ENCODE measurements around the gene TAS2R46.
"Not testable (repeated sequence)": the region's sequence is repeated elsewhere in the genome, so short reads cannot be mapped to it uniquely, and the experiment has no call there.

Gene TAS2R46

GRCh38 chr12:11062194-11062593 is at the start of gene TAS2R46:
Gene TAS2R46, minus strand, starts transcription at chr12:11062294. Its CDS starts 0 bp downstream, at chr12:11062294.
- not testable (repeated sequence) for H3K4me3 ChIP-seq (ENCODE audit: low read depth in 1 of 2, low read length in 1 of 2); H3K4me1 ChIP-seq (ENCODE audit: control insufficient read depth in 1 of 2, insufficient read depth in 1 of 2, low read depth in 1 of 2, low read length in 1 of 2); H3K27me3 ChIP-seq; H3K36me3 ChIP-seq; H3K9me3 ChIP-seq; H3K27ac ChIP-seq

GRCh38 chr12:11111213-11111612 is 49.1 kb upstream of the TAS2R46 start:
- not testable (repeated sequence) for H3K9me3 ChIP-seq; H3K27ac ChIP-seq; H3K4me3 ChIP-seq (ENCODE audit: low read depth in 1 of 2, low read length in 1 of 2); H3K4me1 ChIP-seq (ENCODE audit: control insufficient read depth in 1 of 2, insufficient read depth in 1 of 2, low read depth in 1 of 2, low read length in 1 of 2); H3K27me3 ChIP-seq; H3K36me3 ChIP-seq

- Histone ChIP-seq H3K36me3 (no peaks in the 10 kb centered on the region), H3K27me3 (no peaks in the 10 kb centered on the region), H3K9me3 (no peaks in the 10 kb centered on the region), H3K27ac (no peak overlapping the region), H3K4me3 (ENCODE audit: low read depth in 1 of 2, low read length in 1 of 2) (no peak overlapping the region), H3K4me1 (ENCODE audit: control insufficient read depth in 1 of 2, insufficient read depth in 1 of 2, low read depth in 1 of 2, low read length in 1 of 2) (no peaks in the 10 kb centered on the region)
- TF ChIP-seq CTCF (IDR thresholded peaks at IDR 0.05): no peak
Measured at GRCh38 chr12:11108862-11109261, 46.8 kb upstream of the TAS2R46 start.

- Histone ChIP-seq H3K4me3 (ENCODE audit: low read depth in 1 of 2, low read length in 1 of 2) (no peak overlapping the region), H3K27me3 (no peaks in the 10 kb centered on the region), H3K9me3 (no peaks in the 10 kb centered on the region), H3K36me3 (no peaks in the 10 kb centered on the region), H3K27ac (no peak overlapping the region), H3K4me1 (ENCODE audit: control insufficient read depth in 1 of 2, insufficient read depth in 1 of 2, low read depth in 1 of 2, low read length in 1 of 2) (no peaks in the 10 kb centered on the region)
- no peak for TF ChIP-seq CTCF (IDR thresholded peaks at IDR 0.05)
Measured at GRCh38 chr12:11107719-11108118, 45.6 kb upstream of the TAS2R46 start.

GRCh38 chr12:11106288-11106687 is 44.2 kb upstream of the TAS2R46 start:
- TF ChIP-seq CTCF (IDR thresholded peaks at IDR 0.05): no peak
- Histone ChIP-seq H3K4me1 (ENCODE audit: control insufficient read depth in 1 of 2, insufficient read depth in 1 of 2, low read depth in 1 of 2, low read length in 1 of 2) (no peaks in the 10 kb centered on the region), H3K9me3 (no peaks in the 10 kb centered on the region), H3K27ac (no peak overlapping the region), H3K27me3 (no peaks in the 10 kb centered on the region), H3K4me3 (ENCODE audit: low read depth in 1 of 2, low read length in 1 of 2) (no peak overlapping the region), H3K36me3 (no peaks in the 10 kb centered on the region)

GRCh38 chr12:11105546-11105945 is 43.5 kb upstream of the TAS2R46 start:
- TF ChIP-seq CTCF (IDR thresholded peaks at IDR 0.05): no peak
- Histone ChIP-seq H3K4me1 (ENCODE audit: control insufficient read depth in 1 of 2, insufficient read depth in 1 of 2, low read depth in 1 of 2, low read length in 1 of 2) (no peaks in the 10 kb centered on the region), H3K27ac (no peak overlapping the region), H3K9me3 (no peaks in the 10 kb centered on the region), H3K27me3 (no peaks in the 10 kb centered on the region), H3K36me3 (no peaks in the 10 kb centered on the region), H3K4me3 (ENCODE audit: low read depth in 1 of 2, low read length in 1 of 2) (no peak overlapping the region)

GRCh38 chr12:11094910-11095309 is 32.8 kb upstream of the TAS2R46 start:
- H3K4me1 ChIP-seq (ENCODE audit: control insufficient read depth in 1 of 2, insufficient read depth in 1 of 2, low read depth in 1 of 2, low read length in 1 of 2); H3K27me3 ChIP-seq; H3K27ac ChIP-seq; H3K4me3 ChIP-seq (ENCODE audit: low read depth in 1 of 2, low read length in 1 of 2); H3K36me3 ChIP-seq; H3K9me3 ChIP-seq: not testable (repeated sequence)
